Natural killer cell treated with Interleukin-12 subunit alpha and Interleukin-12 subunit beta and Interleukin-15 and Interleukin-18, amount 100 ng/mL, for 72 hours (primary cell): Measurements from ENCODE around the gene KRT74. TPM values are rescaled to one million over a fixed set of nuclear protein-coding genes. Genes with fewer than 3 reads are reported as not detected.

ENCODE experiments used
- total RNA-seq, 2 donors: library from RNA; stranded (reverse); gene quantifications; one replicate each; pipeline ENCODE4 v1.2.3, GENCODE V29; 2022

Gene KRT74
- total RNA-seq, 2 donors from 2014 or later: not detected

Other genes with a start within 250 kb of the KRT74 start
- gene KRT85, start 206.4 kb downstream of the KRT74 start, total RNA-seq: not detected
- gene KRT84, start 188.2 kb downstream of the KRT74 start, total RNA-seq: not detected
- gene KRT82, start 167.5 kb downstream of the KRT74 start, total RNA-seq: not detected
- not detected for gene KRT75, start 139.5 kb downstream of the KRT74 start, total RNA-seq
- not detected for gene KRT6B, start 121.7 kb downstream of the KRT74 start, total RNA-seq
- gene KRT6C, start 100.0 kb downstream of the KRT74 start, total RNA-seq: not detected
- not detected for gene KRT6A, start 80.6 kb downstream of the KRT74 start, total RNA-seq
- gene KRT5, start 53.4 kb downstream of the KRT74 start, total RNA-seq: not detected
- gene KRT71, start 20.7 kb downstream of the KRT74 start, total RNA-seq: not detected
- gene KRT72, start 27.6 kb upstream of the KRT74 start, total RNA-seq: under 1 TPM in 1 of 2 donors, not detected in 1; 0.43 TPM
- gene KRT73, start 44.7 kb upstream of the KRT74 start, total RNA-seq: under 1 TPM in 1 of 2 donors, not detected in 1; 0.52 TPM
- gene KRT2, start 78.4 kb upstream of the KRT74 start, total RNA-seq: not detected
- not detected for gene KRT1, start 106.6 kb upstream of the KRT74 start, total RNA-seq
- not detected for gene KRT77, start 129.7 kb upstream of the KRT74 start, total RNA-seq
- gene KRT76, start 203.5 kb upstream of the KRT74 start, total RNA-seq: not detected
- not detected for gene KRT3, start 222.3 kb upstream of the KRT74 start, total RNA-seq
- gene KRT4, start 240.3 kb upstream of the KRT74 start, total RNA-seq: not detected